BJ (cell line): ENCODE results near the gene CIB4. TPM values are rescaled to one million over a fixed set of nuclear protein-coding genes. Genes with fewer than 3 reads are reported as not detected.

Source experiments
- CTCF ChIA-PET: fragments of 350-600 bp; formaldehyde crosslinking; extraction: SDS; loops from one replicate; lab custom pipeline; 2021; ENCODE audit warnings: antibody characterized with exemption, inconsistent platforms; lab: Yijun Ruan, JAX
- POLR2A ChIA-PET: fragments of 300-600 bp; sonication (Branson Sonifier 250); formaldehyde crosslinking; extraction: SDS; loops from one replicate; lab custom pipeline; 2021; ENCODE audit warnings: antibody characterized with exemption; lab: Charles Lee
- DNase-seq: peaks from one replicate; pipeline ENCODE4 v3.0.0-alpha.2; 2011; ENCODE audit warnings: low read depth
- H3K27me3 ChIP-seq: 2 replicates; pipeline ENCODE4 v1.6.0; 2011; ENCODE audit warnings: low read length; ENCODE audit not compliant: control insufficient read depth, insufficient read depth
- H3K36me3 ChIP-seq: 2 replicates; pipeline ENCODE4 v1.5.1; 2011; ENCODE audit warnings: low read length; ENCODE audit not compliant: control insufficient read depth, insufficient read depth
- H3K4me3 ChIP-seq: 2 replicates; pipeline ENCODE4 v1.5.1; 2011; ENCODE audit warnings: low read depth, mild to moderate bottlenecking, control low read depth, low read length
- polyA plus RNA-seq: library from polyadenylated mRNA; depleted of rRNA; stranded (reverse); fragments of >200 nt; gene quantifications from 2 replicates; pipeline ENCODE4 v1.2.3, GENCODE V29; 2011
- TF ChIP-seq, protein P1 (sequence below): IDR thresholded peaks from 2 replicates; pipeline ENCODE4 v1.5.1; 2011; ENCODE audit warnings: low read depth, mild to moderate bottlenecking, control low read depth, inconsistent platforms, low read length, moderate library complexity; ENCODE audit not compliant: insufficient read depth

The CIB4 gene
- polyA plus RNA-seq, 1 experiment = not detected

DNA sequence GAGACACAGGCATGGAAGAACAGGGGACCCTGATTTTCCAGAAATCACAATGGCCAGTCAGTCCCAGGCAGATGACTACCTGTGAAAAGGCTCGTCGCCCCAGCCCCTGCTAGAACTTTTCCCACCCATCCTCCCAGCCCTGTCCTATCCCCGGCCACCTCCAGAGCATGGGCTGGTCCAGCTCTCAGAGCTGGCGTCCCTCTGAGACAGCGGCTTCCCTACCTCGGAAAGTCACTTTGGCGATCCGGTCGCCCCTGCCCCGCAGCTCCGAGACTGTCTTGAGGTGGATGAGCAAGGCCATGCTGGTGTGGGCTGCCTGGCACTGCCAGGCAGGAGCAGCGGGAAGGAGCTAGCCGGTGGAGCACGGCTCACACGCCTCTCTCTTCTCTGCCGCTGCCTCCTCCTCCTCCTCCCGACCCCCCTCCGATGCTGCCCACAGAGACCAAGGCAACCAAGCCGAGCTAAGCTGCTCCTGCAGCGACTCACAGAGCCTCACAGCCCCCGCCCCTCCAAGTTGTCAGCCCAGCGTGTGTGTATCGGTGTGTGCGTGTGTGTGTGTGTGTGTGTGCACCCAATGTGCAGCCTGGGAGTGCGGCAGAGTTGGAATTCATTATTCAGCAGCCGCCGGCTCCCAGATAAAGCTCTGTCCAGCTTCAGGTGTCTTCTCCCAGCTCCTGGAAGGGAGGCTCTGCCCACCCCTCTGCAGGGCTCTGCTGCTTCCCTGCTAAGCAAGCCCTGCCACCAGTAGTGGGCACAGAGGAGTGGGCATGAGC, 82.7 kb downstream of the CIB4 start:
- H3K27me3 ChIP-seq = peaks cover 51% of the 10 kb centered on the region
- no peak for DNase-seq
- CTCF ChIA-PET = interaction anchor here (1.0 to 2.0 kb wide), 4 partner anchors 9 to 19 kb away, joined by 3 to 12 read pairs (median 4); no protein-coding TSS in a partner anchor
- TF ChIP-seq, protein P1, sequence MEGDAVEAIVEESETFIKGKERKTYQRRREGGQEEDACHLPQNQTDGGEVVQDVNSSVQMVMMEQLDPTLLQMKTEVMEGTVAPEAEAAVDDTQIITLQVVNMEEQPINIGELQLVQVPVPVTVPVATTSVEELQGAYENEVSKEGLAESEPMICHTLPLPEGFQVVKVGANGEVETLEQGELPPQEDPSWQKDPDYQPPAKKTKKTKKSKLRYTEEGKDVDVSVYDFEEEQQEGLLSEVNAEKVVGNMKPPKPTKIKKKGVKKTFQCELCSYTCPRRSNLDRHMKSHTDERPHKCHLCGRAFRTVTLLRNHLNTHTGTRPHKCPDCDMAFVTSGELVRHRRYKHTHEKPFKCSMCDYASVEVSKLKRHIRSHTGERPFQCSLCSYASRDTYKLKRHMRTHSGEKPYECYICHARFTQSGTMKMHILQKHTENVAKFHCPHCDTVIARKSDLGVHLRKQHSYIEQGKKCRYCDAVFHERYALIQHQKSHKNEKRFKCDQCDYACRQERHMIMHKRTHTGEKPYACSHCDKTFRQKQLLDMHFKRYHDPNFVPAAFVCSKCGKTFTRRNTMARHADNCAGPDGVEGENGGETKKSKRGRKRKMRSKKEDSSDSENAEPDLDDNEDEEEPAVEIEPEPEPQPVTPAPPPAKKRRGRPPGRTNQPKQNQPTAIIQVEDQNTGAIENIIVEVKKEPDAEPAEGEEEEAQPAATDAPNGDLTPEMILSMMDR = no peak
- POLR2A ChIA-PET = no interaction called here
- no peak overlapping the region for H3K4me3 ChIP-seq
- no peaks in the 10 kb centered on the region for H3K36me3 ChIP-seq

DNA sequence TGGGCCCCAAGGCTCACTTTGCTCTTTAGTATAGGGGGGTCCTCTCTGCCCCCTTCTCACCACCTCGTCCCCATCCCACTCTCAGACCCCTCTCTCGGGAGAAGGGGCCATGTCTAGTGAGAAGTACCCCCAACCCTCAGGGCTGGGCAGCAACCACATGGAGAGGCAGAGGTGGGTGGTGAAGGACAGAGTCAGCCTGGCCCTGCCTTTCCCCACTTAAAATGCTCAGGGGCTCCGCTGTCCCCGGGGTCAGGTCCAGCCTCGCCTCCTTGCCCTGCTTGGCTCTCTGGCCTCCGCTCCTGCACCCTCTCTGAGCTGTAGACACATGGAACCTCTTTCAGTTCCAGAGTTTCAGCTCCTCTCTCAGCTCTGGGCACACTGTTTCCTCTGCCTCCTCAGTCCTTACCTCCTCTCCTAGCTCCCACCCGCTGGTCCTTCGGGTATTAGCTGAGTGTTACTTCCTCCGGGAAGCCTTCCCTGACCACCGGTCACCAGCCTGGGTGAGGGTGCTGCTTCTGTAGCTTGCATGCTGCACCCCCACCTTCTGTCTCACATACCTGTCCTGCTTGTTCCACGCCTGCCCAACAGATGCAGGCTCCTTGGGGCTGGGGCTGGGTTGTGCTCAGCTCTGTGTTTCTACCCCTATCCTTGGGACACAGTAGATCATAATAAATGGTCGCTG, 83.8 kb downstream of the CIB4 start:
- Histone ChIP-seq H3K27me3 (peaks cover 42% of the 10 kb centered on the region), H3K4me3 (no peak overlapping the region), H3K36me3 (no peaks in the 10 kb centered on the region)
- ChIA-PET POLR2A (no interaction called here), CTCF (interaction anchor here (1.0 to 2.0 kb wide), 4 partner anchors 8 to 20 kb away, joined by 3 to 12 read pairs (median 4); no protein-coding TSS in a partner anchor)
- TF ChIP-seq, protein P1 = no peak
- no peak for DNase-seq

DNA sequence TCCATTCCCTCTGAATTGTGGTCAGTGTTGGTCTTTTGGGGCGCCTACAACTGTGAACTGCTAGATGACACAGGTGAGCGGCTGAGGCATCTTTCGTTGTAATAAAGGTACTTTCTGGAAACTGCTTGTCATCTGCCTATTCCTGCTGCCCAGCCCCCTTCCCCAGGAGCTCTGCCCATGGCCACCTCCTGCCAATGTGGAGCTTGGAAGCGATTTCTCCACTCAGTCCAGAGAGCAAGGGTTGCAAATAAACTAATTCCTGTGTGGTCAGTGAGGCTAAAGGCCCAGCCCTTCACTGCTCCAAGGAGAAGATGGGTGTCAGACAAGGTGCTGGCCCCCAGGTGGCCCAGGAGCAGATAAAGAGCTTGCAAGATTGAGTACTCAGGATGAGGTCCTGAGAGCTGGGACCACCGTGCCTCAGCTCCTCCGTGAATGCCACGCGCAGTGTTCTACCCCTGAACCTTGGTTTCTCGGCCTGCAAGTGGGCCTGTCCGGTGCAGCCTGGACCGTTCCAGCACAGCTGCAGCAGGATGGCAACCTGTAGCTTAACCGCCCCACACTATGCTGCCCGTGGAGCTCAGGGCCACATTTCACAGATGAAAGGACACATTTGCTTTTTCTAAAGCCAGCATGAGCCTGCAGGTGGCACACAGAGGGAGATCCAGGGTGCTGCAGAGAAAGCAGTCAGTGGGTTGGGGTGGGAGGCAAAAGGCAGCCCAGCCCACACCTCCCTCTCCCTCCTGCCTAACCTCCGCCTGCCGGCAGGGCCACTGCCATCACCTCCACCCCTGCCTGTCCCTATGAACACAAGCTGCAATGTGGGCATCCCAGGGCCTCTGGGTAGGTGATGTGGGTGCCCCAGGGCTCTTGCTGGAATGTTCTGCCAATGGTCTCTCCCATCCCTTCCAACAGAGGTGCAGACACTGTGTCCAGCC, 84.6 kb downstream of the CIB4 start:
- H3K27me3 ChIP-seq = peaks cover 37% of the 10 kb centered on the region
- TF ChIP-seq, protein P1 = no peak
- CTCF ChIA-PET = interaction anchor here (1.0 to 3.0 kb wide), 6 partner anchors 10 to 53 kb away, joined by 3 to 15 read pairs (median 4); no protein-coding TSS in a partner anchor

DNA sequence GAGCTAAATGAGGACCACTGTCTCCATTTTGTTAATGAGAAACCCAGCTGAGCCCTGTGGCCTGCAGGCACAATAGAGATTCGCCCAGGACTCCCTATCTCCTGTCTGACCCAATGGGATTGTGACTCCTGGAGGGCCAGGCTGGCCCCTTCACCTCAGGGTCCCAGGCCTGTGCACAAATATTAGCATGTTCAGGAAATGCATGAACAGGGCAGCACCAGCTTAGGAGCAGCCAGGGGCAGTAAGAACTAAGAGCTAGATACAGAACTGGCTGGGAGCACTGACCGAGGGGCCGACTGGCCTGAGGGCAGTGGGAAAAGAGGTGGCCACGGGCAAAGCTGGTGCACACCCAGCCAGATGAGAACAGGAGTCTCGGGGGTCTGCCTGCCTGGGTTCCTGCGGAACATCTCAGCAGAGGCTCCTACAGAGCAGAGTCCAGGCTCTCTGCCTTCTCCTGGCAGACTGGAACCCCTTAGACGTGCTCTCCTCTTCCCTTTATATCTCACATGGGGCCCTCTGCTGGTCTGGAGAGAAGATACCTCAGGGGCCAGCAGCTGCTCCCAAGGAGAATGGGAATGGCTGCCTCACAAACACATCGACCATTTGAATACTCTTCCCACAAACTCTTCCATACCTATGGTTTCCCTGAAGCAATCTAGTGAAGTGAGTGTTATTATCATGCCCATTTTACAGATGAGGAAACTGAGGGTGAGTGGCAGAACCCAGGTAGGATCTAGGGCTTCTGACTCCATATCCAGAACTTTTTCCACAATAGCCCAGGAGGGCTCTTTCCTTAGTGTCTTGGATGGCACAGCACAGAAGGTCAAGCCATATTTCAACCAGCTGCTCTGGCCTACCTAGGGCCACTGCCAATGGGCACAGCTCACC, 85.7 kb downstream of the CIB4 start:
- Histone ChIP-seq H3K36me3 (no peaks in the 10 kb centered on the region), H3K27me3 (peaks cover 37% of the 10 kb centered on the region), H3K4me3 (no peak overlapping the region)
- ChIA-PET CTCF (interaction anchor here (1.0 to 3.0 kb wide), 4 partner anchors 14 to 52 kb away, joined by 3 to 15 read pairs (median 4); no protein-coding TSS in a partner anchor), POLR2A (no interaction called here)
- TF ChIP-seq, protein P1 = no peak
- no peak for DNase-seq

More for the DNA sequence above, 84.6 kb downstream of the CIB4 start:
- Histone ChIP-seq H3K4me3 (no peak overlapping the region), H3K36me3 (no peaks in the 10 kb centered on the region)
- DNase-seq = no peak
- POLR2A ChIA-PET = no interaction called here
